Stimulated activated CD4-positive, alpha-beta T cell treated with anti-CD3 and anti-CD28 coated beads, Interleukin-4, amount 100 ng/mL, for 1 hour (primary cell): ENCODE measurements around the gene RTN3.
"Not testable (repeated sequence)": the region's sequence is repeated elsewhere in the genome, so short reads cannot be mapped to it uniquely, and the experiment has no call there.

Source experiments
- DNase-seq: peaks from one replicate; pipeline ENCODE4 v3.0.0-alpha.2; 2020

RTN3 gene

GRCh38 chr11:63681321-63682065 is at the start of gene RTN3:
Gene RTN3, plus strand, starts transcription at chr11:63681500. Its CDS starts 137 bp downstream, at chr11:63681637.
- peak; percentile 99 for DNase-seq

GRCh38 chr11:63635762-63636465 is 45.4 kb upstream of the RTN3 start:
- DNase-seq = peak; percentile 66

GRCh38 chr11:63638436-63638835 is 42.9 kb upstream of the RTN3 start:
- DNase-seq = not testable (repeated sequence)

- no peak for DNase-seq
These were observed 42.0 kb upstream of the RTN3 start for GRCh38 chr11:63639199-63639832.

GRCh38 chr11:63641727-63642126 is 39.6 kb upstream of the RTN3 start:
- no peak for DNase-seq

- DNase-seq = no peak
These were observed 38.1 kb upstream of the RTN3 start for GRCh38 chr11:63643205-63643604.

- DNase-seq = no peak
These were observed 28.6 kb upstream of the RTN3 start for GRCh38 chr11:63652671-63653070.

- DNase-seq = no peak
These were observed 20.3 kb upstream of the RTN3 start for GRCh38 chr11:63660972-63661371.

- no peak for DNase-seq
These were observed 17.5 kb upstream of the RTN3 start for GRCh38 chr11:63663809-63664208.

- no peak for DNase-seq
These were observed 14.4 kb upstream of the RTN3 start for GRCh38 chr11:63666874-63667273.

- no peak for DNase-seq
These were observed 13.1 kb upstream of the RTN3 start for GRCh38 chr11:63667995-63668795.

- DNase-seq = no peak
These were observed 11.2 kb upstream of the RTN3 start for GRCh38 chr11:63670096-63670432.

GRCh38 chr11:63670433-63671321 is 10.6 kb upstream of the RTN3 start:
- DNase-seq = peak; percentile 23

GRCh38 chr11:63671322-63672155 is 9.8 kb upstream of the RTN3 start, which contains the start of gene ATL3:
Gene ATL3, minus strand, starts transcription at chr11:63671376. Its CDS starts 41 bp downstream, at chr11:63671335.
- DNase-seq = peak; percentile 98

GRCh38 chr11:63672156-63672463 is 9.2 kb upstream of the RTN3 start:
- no peak for DNase-seq

- DNase-seq = no peak
These were observed 8.3 kb upstream of the RTN3 start for GRCh38 chr11:63672936-63673539.

GRCh38 chr11:63673579-63673978 is 7.7 kb upstream of the RTN3 start:
- DNase-seq = no peak

GRCh38 chr11:63680834-63681320 is 423 bp upstream of the RTN3 start:
- peak; percentile 20 for DNase-seq

- DNase-seq = peak; percentile 18
These were observed 1.0 kb downstream of the RTN3 start for GRCh38 chr11:63682066-63683021.
